ENCODE data around the gene ANGPTL1.
"Not testable (repeated sequence)": the region's sequence is repeated elsewhere in the genome, so short reads cannot be mapped to it uniquely, and the experiment has no call there.

The ANGPTL1 gene

DNA sequence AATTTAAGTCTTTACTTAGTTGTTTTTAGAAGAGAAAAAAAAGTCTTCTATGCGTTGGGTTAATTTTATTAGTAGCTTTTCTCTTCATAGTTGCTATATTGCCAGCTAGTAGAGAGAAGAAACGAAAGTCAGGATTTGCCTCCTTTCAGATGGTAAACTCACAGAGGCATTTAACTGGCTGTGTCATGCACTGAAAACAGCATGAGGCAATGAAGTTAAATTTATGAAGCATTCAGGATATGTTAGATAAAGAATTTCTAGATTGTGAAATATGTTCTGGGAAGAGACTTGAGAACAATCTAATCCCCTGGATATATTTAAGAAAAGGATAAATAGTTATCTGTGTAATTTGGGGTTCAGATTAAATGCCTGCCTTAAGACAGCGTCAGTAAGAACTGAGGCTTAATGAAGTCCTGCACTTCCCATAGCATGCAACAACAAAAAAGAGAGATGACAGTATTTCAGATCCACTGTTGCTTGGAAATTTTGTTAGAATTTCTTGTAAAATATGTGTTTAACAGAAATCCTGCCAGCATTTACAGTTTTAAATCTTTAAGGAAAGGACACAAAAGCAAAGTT, 1.7 kb downstream of the ANGPTL1 start:
- Histone ChIP-seq H3K4me3 (peak overlapping the region in 1 of 7 experiments; percentile 16), H3K27ac (peak overlapping the region in 9 of 21 experiments; percentile 0 to 64 (median 40))

DNA sequence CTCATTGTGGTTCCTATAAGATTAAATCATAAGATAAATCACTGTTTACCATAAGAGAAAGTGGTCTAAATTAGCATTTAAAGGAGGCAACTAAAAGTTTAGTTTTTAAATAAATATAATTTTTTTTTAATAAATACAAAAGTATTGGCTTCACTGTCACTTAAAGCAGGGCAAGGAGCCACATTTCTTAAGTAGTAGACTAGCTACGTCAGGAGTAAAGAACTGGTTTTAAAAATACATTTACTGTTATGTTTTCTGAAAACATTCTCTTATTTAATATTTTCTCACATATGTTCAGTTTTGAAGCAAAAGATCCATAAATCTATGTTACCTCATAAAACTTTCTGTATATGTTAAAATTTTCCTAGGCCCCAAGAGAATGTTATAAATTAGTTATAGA, 2.2 kb downstream of the ANGPTL1 start:
- H3K27ac ChIP-seq: peak overlapping the region in 9 of 21 experiments; percentile 0 to 64 (median 40)
- peak overlapping the region in 1 of 7 experiments; percentile 17 for H3K4me3 ChIP-seq

DNA sequence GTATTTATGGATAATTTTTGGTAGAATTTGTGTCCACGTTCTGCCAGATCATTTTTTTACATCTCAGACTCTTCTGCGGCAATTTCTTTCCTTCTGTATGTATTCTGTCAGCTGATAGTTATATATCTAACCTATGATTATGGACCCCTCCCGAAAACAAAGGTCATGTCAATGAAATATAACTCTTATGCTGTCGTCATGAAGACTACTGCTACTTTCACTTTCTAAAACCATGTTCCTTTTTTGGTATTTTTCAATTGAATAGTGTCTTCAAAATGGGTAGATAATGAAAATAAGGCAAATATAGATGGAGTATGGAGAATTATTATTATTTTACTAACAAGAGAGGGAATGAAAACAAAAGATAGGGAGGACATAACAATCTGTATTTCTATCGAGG, 3.2 kb downstream of the ANGPTL1 start:
- Histone ChIP-seq H3K27ac (peak overlapping the region in 11 of 21 experiments; percentile 2 to 58 (median 41)), H3K4me3 (peak overlapping the region in 1 of 7 experiments; percentile 17)

DNA sequence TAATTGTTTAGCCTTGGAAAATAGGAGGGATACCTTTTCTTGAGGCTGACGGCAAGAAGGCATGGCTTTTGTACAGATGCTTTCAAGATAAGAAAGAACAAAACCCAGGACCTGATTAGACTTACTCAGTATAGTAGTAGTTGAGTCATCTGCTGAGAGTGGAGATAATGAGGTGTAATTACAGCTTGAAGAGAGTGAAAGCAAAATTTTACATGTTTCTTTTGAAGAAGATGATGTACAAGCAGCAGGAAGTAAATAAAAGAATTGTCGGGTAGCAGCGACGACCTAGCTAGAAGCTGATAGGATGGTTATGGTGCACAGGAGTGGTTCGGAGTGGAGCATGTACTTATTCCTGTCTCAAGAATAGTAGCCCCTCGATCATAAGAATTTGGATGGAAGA, 6.6 kb downstream of the ANGPTL1 start:
- Histone ChIP-seq H3K4me3 (no peak overlapping the region), H3K27ac (no peak overlapping the region)

DNA sequence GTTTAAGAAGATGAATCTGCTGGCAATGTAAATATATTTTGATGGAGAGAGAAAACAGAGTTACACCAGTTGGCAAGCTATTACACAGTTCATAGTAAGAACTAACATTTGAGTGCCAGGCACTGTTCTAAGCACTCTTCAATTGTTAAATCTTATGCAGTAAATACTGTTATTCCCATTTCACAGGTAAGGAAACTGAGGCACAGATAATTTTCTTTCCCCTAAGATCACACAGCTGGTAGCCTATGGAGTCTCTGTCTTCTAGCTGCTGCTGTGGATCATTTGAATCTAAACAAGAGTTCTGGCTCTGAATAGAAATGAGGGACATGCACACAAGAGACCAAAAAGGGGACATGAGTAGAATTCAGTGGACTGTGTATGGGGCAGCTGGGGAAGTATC, 8.0 kb downstream of the ANGPTL1 start:
- Histone ChIP-seq H3K4me3 (no peak overlapping the region), H3K27ac (no peak overlapping the region)

DNA sequence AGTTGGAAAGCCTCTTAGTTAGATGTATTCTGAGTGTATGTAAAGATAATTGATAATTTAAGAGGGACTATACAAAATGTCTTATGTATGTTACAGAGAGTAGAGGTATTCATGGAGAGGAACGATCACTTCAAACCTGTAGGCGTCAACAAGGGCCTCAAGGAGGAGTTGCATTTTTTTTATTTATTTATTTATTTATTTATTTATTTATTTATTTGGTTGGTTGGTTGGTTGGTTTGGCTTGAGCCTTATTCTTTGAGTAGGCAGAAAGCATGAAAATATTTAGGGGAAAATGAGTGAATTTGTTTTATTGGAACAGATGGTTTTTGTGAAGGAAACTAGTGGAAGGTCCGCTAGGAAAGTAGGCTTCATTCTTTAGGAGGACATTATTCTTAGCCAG, 8.5 kb downstream of the ANGPTL1 start:
- Histone ChIP-seq H3K27ac (no peak overlapping the region), H3K4me3 (no peak overlapping the region)

DNA sequence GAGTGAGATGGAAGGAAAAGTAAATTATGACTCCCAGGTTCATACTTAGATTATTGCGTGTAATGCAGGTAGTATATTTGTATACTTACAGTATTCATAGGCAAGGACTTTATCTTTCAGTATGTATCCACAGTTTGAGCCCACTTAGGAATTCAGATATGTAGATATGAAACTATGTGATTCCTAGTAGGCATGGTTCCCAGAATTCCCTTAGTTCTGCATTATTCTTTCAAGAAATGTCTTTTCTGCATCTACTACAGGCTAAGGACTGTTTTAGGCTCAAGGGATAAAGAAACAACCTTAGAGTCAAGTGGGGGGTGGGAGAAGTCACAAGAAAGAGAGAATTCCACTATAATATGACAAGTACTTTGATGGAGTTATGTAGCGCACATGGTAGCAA, 13.8 kb downstream of the ANGPTL1 start:
- Histone ChIP-seq H3K27ac (no peak overlapping the region), H3K4me3 (no peak overlapping the region)

DNA sequence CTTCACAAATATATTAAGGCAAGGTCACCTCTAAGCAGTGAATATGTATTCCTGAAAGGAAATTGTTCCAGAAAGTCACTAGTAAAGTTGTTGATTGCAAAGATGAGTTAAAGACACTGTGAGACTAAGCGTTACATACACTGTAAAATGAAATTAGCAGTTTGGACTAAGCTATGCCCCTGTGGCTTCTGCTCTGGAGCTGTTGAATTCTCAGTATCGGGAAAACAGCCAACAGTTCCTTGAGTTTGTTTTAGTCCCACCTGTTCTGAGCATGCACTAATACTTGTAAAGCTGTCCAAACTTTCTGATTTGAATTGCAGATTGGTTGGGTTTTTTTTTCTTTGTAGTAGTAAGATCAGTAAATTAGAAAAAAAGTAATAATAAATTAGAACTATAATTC, 21.0 kb downstream of the ANGPTL1 start:
- H3K27ac ChIP-seq: no peak overlapping the region
- H3K4me3 ChIP-seq: no peak overlapping the region

DNA sequence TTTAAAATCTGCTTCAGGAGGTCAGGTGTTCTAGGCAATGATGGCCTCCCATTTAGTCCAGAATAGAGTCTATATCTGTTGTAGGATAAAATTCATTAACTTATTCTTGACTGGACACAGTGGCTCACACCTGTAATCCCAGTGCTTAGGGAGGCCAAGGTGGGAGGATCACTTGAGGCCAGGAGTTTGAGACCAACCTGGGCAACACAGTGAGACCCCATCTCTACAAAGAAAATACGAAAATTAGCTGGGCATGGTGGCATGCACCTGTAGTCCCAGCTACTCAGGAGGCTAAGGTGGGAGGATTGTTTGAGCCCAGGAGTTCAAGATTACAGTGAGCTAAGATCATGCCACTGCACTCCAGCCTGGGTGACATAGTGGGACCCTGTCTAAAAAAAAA, 23.0 kb downstream of the ANGPTL1 start:
- not testable (repeated sequence) for H3K4me3 ChIP-seq, H3K27ac ChIP-seq

DNA sequence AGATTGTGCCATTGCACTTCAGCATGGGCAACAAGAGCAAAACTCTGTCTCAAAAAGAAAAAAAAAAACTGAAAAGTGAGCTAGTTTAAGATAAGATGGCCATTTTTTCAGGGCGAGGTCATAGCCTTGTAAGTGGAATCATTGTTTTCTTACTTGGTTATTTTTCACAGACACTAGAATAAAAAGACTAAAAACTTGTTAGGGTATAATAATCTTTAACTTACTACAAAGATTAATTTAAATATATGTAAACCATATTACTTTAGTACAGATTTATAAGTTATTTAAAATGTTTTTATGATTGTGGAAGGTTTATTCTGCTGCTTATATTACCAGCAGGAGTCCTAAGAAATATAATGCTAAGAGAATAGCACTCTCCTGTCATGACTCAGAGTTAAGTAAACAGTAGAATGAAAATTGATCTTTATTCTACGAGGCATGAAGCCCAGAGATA, 23.5 kb downstream of the ANGPTL1 start:
- H3K27ac ChIP-seq: no peak overlapping the region

DNA sequence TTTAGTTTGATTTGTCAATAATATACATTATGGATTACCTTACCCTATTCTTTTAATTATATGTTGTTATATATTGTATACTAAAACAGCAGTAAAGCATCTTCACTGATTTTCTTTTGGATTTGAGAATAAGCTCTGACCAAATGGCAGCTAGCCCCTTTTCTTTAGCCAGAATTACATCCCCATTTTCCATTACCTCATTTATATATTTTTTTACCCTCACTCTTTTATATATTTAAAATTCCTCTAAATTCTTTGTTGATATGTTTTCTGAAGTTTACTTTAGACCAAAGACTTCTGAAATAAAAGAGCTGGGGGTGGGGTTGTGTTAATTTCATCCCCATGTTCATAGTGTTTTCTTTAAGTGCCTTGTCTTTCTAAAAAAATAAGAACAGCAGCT, 24.6 kb downstream of the ANGPTL1 start:
- Histone ChIP-seq H3K4me3 (no peak overlapping the region), H3K27ac (no peak overlapping the region)

More for the DNA sequence above, 23.5 kb downstream of the ANGPTL1 start:
- no peak overlapping the region for H3K4me3 ChIP-seq

DNA sequence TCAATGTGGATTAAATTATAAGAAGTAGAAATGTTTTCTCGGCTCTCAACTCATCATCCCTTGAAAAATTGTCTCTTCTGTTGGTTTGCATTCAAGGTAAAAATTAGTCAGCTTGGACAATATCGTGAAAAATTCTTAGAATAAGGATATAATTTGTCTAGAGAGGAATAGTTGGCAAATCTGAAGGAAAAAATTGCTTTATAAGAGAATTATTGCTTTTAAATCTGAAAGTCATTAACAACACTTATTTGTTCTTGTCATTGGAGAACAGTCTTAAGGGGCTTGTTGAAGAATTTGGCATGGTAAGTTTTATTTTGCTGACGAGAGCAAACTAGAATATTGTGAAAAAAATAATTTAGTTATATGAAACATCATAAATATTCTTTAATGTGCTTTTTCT, 26.4 kb downstream of the ANGPTL1 start:
- Histone ChIP-seq H3K27ac (no peak overlapping the region), H3K4me3 (no peak overlapping the region)

DNA sequence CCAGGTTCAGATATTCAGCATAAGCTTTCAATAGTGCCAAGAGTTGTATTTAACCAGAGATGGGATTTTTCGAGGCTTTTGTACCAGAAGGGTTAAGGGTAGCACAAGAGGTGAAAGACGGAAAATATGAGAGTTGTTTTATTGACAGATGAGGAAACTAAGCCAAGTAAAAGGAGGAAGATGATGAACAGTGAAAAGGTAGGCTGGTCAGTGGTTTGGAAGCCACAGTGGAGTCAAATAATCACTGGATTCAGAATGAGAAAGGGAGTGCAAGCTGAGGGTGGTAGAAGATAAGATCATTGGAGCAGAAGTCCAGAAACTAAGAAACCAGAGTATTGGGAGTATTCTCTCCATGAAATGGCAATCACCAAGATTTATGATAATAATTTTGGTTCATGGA, 45.7 kb downstream of the ANGPTL1 start:
- no peak overlapping the region for H3K27ac ChIP-seq
- H3K4me3 ChIP-seq: no peak overlapping the region

DNA sequence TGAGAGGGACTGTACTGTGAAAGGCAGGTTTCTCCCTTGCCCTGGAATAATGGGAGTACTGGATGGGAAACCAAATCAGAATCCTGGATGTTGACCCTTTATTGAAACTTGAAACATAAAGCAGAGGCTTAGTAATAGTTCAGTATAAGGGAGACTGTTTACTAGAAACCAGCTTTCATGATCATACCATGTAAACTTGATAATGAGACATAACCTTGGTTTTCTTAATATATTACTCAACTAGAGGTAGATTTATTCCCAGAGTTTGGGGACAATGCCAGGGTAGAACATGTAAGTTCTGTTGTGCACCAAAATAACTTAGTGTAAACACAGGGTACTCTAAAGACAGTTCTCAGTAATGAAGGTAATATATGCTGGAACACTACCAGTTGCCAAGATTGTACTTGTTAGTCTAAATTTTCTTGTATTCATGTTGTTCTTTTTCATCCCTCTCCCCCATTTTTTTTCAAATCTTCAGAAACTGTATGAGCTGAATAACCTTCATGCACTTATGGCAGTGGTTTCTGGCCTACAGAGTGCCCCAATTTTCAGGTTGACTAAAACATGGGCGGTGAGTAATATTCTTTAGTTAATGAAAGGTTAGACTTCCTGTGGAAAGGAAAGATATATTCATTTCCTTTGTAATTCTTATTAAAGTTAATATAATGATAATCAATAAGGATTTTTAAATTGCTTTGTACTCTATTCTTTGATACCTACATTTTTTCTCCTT, 49.6 kb downstream of the ANGPTL1 start:
- Histone ChIP-seq H3K4me3 (no peak overlapping the region), H3K27ac (no peak overlapping the region)

DNA sequence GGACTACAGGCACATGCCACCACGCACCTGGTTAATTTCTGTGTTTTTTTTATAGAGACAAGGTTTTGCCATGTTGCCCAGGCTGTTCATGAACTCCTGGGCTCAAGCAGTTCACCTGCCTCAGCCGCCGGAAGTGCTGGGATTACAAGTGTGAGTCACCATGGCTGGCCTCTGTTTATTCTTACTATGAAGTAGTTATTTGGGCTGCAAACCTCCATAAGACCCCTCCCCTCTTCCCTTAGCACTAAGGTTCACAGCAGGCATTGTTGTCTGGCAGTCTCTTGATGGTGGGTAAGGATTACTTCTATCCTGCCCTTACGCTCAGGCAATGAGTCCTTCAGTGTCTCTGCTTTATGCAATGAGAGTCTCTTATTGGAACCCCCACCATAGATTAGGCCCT, 51.8 kb downstream of the ANGPTL1 start:
- H3K27ac ChIP-seq: no peak overlapping the region
- H3K4me3 ChIP-seq: no peak overlapping the region

DNA sequence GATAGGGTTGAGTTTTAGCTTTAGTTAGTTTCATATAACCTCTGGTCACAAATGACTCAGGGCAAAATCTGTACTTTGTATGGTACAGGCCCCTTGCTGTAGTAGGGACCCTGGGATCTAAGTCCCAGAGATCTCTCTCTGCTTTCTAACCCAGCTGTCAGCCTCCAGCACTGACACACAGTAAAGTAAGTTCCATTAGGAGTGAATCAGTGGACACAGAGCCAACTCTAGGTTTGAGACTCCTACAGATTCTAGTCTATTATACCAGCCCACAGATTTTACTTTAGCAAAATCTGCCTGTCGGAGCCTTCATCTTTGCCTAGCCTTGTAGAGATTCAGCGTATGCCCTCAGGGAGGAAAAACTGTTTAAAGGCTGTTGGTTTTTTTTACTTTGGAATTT, 52.5 kb downstream of the ANGPTL1 start:
- H3K4me3 ChIP-seq: no peak overlapping the region
- no peak overlapping the region for H3K27ac ChIP-seq

DNA sequence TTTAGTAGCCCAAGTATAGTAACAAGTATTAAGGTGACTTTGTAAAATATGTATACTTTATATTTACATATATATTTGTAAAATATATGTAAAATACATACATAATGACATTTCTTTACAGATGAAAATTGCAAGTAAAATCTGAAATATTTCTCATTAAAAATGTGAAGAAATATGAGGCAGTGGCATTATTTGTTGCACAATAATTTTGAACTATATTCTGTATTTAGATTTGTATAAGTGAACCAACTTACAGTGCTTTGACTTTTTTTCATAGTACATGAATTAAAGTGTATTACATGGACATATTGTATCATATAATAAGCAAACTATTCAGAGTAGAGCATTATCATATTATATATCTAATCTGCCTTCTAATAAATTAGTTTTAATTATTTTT, 60.3 kb downstream of the ANGPTL1 start:
- Histone ChIP-seq H3K4me3 (no peak overlapping the region), H3K27ac (no peak overlapping the region)

DNA sequence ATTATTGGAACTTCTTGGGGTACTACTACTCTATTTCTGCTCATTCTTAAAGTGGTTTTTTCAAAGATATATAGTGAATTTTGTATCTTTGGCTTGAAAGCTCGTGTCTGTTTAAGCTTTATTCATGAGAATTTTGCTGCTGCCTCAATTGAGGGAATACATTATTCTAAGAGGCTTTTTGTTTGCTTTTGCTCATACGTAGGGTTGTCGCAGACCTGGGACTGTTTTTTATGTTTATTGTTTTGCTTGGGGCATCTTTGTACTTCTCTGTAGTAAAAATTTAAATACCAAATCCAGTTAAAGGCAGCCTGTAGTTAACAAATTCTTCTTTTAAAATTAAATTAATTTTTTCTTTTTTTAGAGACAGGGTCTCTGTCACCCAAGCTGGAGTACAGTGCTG, 62.3 kb downstream of the ANGPTL1 start:
- H3K27ac ChIP-seq: no peak overlapping the region

DNA sequence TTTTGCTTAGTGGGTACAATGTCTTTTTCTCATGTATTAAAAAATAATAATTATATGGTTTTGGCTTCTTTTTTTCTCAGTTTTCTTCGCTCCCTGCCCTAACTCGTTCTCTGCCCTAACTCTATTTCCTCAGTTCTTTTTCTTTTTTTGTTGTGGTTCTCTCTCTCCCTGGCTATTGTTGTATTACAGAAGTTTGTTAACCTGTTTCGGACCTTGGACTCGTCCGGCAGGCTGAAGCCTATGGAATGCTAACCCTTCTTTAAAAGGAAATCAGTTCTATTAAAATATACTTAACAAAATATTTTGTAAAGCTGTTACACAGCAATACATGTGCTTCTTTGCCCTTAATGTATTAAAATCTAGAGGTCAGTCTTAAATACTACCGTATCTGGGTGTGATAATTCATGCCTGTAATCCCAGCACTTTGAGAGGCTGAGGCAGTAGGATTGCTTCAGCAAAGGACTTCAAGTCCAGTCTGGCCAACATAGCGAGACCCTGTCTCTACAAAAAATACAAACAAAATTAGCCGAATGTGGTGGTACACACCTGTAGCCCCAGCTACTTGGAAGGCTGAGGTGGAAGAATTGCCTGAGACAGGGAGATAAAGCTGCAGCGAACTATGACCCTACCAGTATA, 64.1 kb downstream of the ANGPTL1 start:
- Histone ChIP-seq H3K27ac (no peak overlapping the region), H3K4me3 (no peak overlapping the region)

More for the DNA sequence above, 62.3 kb downstream of the ANGPTL1 start:
- H3K4me3 ChIP-seq: no peak overlapping the region

DNA sequence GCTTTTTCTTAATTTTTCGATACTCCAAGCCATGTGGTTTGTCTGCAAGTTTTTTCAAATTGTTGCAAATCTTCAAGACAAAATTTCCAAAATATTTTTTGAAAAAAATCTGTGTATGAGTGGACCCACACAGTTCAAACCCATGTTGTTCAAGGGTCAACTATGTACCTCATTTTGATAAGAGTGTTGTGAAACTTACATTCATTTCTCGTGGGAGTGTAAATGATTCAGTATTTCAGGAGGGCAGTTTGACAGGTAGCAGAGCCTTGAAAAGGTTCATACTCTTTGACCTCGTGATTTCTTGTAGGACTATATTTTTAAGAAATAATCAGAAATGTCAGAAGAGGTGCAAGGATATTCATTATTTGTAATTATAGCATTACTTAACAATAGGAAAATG, 68.0 kb downstream of the ANGPTL1 start:
- H3K4me3 ChIP-seq: no peak overlapping the region
- no peak overlapping the region for H3K27ac ChIP-seq

Data from skin epidermis (tissue), 12 donors.